Inflammatory macrophage treated with lipopolysaccharide for 4 hours (primary cell): ENCODE results near the gene UBR4.

Experiments
- DNase-seq: peaks from one replicate; pipeline ENCODE4 v3.0.0-alpha.2; 2020

The UBR4 gene

DNA sequence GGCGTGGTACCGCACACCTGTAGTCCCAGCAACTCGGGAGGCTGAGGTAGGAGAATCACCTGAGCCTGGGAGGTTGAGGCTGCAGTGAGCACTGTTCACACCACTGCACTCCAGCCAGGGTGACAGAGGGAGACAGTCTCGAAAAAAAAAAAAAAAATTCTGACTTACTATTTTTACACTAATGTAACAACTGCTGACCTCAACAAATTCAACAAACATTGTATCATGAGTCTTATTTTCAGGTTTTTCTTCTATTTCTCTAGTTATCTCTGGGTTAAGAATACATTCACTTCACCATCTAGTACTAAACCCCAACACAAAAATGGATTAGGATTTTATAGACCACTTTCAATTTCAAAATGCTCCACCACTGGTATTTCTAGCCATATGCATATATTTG lies 72.9 kb downstream of the UBR4 start:
- DNase-seq, result no peak

GRCh38 chr1:19133360-19133759 lies 76.7 kb downstream of the UBR4 start:
- no peak for DNase-seq

DNA sequence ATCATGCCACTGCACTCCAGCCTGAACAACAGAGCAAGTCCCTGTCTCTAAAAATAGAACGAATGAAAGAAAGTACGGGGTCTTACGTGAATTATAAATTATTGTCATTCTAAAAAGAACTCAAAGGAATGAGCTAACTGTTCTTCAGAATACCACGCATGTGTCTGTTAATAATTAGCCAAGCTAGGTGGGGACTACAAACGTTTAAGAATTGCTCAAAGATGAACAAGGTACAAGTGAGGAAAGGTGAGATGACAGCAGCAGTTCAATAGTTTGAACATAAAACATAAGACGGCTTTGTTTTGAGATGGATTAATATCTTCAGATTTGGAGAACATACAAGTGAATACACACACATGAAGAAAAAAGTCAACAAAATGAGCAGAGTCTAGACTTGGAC lies 79.6 kb downstream of the UBR4 start:
- DNase-seq, result no peak

DNA sequence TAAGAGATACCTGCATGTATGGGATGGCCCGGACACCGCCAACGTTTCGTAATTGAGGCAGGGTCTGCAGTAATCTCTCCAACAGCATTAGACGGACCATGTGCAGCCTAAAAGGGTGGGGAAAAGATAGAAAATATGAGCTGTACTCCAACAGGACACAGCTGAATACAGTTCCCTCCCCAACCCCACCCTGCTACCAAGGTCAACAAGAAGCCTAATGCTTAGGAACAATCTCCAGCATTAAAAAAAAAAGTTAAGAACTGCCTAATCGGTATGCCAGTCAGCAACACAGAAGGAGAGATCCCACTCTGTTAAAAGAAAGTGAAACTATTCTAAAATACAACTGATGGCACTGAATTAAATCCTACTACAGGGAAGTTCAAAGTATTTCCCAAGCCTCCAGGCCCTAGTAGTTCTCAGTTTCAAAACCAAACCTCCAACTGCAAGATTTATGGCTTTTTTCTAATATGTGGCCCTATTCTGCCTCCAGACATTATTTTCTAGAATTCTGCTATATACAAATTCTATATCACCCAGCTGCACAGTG lies 81.0 kb downstream of the UBR4 start:
- DNase-seq, result peak; percentile 78

- DNase-seq, result no peak
Observed at GRCh38 chr1:19124273-19124672, 85.8 kb downstream of the UBR4 start.

- DNase-seq, result no peak
Observed at GRCh38 chr1:19123837-19124236, 86.2 kb downstream of the UBR4 start.

DNA sequence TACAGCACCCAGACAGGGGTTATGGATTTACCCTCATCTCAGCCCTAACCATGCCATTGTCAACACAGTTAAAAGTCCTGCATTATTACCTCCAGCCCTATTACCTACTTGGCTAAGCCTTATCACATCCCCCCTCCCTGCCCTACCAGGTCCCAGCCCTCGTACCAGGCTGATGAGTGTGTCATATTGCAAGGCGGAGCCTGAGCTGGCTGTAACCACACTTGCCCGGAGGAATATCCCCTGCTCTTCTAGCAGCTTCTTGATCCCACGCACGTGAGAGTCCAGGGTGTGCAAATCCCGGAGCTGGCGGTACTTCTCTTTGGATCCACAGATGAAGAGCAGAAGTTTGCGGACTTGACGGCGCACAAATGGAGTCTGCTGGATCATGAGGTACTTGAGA lies 87.4 kb downstream of the UBR4 start:
- DNase-seq, result no peak

DNA sequence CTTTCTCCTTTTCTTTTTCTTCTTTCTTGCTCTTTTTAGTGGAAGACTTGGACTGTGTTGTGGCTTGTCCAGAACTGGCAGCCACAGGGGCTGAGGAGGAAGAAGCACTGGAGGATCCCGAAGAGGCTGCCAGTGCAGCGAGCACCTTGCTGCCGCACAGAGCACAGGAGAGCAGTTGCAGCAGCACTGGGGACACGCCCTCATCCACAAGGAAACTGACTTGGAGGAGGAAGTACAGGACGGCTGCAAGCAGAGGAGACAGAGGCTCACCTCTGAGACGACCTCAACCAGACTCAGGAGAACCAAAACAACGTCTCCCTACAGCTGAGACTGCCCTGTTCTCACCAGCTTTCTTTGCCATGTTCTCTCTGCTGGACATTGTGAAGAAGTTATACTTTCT lies 88.9 kb downstream of the UBR4 start:
- DNase-seq, result no peak

DNA sequence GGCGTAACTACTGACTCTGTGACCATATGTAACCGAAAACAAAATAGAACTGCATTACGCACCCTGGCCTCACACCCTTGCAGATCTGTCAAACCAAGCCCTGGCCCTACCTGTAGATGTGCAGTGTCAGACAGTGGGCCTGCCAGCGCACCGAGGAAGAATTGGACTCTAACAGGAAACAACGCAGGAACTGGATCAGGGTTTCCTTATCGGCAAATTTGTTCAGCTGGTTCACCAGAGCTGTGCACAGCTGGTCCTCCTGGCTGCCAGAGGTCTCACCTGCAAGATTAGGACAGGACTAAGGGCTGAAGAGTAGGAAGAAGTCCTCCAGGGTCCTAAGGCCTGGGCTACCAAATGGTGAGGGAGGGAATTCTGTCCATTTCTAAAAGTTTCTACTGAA lies 90.0 kb downstream of the UBR4 start:
- no peak for DNase-seq

DNA sequence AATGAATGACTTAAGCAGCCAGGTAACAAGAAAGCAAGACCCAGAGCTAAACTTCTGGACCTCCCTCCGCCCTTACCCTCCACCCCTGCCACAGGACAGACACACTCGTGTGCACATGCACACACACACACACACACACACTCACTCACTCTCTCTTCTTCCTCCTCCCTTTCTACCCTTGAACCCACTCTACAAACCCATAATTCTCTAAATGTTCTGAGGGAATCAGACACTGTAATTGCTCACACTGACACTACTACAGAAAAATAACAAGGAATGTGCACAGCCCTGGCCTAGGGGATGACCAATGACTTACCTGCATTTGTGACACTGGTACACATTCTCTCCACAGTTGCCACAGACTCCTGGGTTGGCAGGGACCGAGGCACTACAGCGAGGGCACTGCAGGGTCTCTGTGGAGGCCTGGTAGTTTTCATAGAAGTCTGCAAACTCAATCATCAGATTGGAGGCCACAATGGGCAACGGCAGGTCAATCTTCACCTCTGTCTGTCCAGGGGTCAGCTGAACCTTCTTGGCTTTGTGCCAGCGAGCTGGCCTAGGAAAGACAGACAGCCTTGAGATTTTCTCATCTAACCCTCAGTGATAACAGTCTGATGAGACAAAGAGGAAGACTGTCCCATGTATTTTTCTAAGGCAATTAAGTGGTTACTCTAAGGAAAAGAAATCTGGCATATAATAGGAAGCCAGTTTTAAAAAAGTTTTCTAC lies 94.8 kb downstream of the UBR4 start:
- DNase-seq, result no peak

GRCh38 chr1:19113697-19114092 lies 96.4 kb downstream of the UBR4 start:
- peak; percentile 5 for DNase-seq

- no peak for DNase-seq
Observed at GRCh38 chr1:19112891-19113696, 97.0 kb downstream of the UBR4 start.

- no peak for DNase-seq
Observed at GRCh38 chr1:19110257-19110927, 99.7 kb downstream of the UBR4 start.

DNA sequence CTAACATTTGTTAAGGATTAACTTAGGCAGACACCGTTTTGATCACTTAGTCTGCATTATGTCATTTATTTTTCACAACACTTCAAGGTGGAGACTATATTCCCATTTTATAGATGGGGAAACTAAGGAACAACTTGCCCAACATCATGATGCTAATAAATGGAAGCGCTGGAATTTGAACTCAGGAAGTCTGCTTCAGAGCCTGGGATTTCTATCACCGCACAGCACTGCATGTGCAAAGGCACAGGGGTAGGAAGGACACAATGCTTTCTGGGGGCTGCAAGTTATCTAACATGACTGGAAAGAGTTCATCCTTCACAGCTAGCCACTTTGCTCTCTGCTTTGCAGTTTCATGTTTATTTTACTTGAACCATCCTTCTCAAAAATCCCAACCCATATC lies 100.5 kb downstream of the UBR4 start:
- no peak for DNase-seq

DNA sequence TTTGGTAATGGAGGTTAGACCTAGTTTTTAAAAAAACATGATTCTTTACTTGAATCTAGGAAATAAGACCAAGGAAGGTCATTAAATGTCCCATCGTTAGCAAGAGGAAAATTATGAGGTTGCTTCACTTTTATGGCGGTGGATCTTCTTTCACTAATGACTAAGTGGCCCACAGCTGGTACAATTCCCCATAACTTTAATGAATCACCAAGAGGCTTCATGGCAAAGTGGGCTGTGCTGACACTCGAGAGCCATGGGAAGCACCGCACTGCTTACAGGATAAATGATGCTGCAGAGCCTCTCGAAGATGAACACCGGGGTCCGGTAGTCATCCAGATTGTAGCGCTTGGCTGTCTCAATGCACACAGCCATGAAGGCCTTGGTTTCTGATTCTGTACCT lies 108.8 kb downstream of the UBR4 start:
- no peak for DNase-seq

GRCh38 chr1:19100028-19100427 lies 110.0 kb downstream of the UBR4 start:
- DNase-seq, result no peak

DNA sequence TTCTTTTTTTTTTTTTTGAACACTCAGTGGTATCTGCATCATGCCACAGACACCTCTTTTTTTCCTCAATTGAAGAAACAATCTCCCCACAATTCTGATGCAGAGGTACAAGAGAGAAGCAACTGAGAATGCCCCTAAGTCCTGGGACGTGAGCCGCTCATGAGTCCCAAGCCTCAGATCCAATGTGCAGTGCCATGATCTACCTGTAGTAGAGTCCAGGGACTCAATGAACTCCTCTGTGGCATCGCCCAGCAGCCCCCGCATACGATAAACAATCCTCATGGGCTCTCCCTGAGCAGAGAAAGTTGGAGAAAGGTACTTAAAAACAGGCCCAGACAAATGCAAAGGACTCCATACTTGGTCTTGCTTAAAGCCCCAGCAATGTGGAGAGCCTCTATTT lies 113.1 kb downstream of the UBR4 start:
- DNase-seq, result no peak

DNA sequence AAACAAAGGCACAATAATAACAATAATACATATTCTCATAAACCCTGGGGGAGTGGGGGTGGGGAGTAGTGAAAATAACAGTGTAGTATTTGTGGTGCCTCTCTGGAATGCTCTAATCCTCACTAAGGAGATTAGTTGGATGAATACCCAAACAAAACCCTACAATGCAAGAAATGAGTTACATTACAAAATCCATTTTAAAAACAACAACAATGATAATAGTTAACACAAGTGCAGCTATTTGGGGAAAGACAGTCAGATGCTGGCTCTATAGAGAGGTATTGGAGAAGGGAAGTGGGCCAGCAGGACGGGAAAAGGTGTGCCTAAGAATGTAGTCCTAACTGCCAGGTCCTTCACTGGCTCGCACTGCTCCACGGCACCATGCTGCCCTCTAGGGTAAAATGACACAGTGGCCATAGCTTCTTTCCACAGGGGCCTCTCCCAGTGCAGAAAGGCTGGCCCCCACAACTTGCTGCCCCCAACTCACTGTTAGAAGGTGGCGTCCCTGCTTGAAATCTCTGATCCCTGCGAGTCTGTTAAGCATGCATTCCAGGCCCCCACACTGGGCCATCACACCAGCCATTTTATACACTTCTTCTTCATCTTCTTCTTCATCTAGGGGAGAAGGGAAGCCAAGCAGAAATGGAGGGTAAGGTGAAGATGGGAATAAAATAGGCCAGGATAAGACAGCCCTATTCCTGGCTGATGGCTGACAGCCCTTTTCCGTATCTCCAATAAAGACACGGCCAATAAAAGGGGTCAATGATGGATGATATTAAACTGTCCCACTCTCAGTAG lies 113.8 kb downstream of the UBR4 start:
- no peak for DNase-seq

- DNase-seq, result no peak
Observed at GRCh38 chr1:19091196-19091953, 118.7 kb downstream of the UBR4 start.

DNA sequence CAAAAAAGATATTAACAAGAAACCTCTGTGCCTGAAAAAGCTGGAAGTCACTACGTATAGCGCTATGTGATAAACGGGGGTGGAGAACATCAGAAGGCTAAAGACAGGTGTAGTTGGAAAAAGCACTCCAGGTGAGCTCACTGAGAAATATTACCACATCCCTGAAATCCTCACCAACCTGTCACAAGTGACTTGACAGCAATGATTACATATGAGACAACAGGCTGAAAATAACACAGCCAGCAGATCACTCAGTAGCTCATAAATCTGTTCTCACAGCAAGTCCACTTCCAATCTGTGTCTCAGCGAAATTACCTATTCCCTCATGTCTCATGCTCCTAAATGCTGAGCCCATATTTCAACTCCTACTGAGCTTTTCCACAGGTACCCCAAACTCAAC lies 120.5 kb downstream of the UBR4 start:
- no peak for DNase-seq

- DNase-seq, result no peak
Observed at GRCh38 chr1:19088717-19089442, 121.2 kb downstream of the UBR4 start.
